ENCODE measurements around the gene RYR2. TPM values are rescaled to one million over a fixed set of nuclear protein-coding genes. Genes with fewer than 3 reads are reported as not detected.

The RYR2 gene
- total RNA-seq, 1 donor from 2014 or later, result 4.8 TPM

DNA sequence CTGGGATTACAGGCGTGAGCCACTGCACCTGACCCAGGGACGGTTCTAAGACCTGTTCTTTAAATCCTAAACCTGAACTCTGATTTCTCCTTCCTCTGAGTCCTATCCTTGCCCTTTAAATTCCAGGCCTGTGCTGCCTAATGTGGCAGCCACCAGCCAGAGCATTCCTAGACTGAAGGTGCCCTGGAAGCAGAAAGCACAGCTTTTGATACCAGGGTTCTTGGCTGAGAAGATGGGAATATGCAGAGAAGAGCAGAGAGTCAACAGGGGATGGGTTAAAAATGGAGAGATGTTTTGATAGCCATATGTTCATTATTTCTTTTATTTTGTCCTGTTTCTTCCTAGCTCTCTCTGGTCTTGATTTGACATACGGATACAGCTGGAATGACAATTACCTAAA, 49.7 kb downstream of the RYR2 start:
- no peak for DNase-seq
- H3K36me3 ChIP-seq, result no peaks in the 10 kb centered on the region
- TF ChIP-seq, protein P1, sequence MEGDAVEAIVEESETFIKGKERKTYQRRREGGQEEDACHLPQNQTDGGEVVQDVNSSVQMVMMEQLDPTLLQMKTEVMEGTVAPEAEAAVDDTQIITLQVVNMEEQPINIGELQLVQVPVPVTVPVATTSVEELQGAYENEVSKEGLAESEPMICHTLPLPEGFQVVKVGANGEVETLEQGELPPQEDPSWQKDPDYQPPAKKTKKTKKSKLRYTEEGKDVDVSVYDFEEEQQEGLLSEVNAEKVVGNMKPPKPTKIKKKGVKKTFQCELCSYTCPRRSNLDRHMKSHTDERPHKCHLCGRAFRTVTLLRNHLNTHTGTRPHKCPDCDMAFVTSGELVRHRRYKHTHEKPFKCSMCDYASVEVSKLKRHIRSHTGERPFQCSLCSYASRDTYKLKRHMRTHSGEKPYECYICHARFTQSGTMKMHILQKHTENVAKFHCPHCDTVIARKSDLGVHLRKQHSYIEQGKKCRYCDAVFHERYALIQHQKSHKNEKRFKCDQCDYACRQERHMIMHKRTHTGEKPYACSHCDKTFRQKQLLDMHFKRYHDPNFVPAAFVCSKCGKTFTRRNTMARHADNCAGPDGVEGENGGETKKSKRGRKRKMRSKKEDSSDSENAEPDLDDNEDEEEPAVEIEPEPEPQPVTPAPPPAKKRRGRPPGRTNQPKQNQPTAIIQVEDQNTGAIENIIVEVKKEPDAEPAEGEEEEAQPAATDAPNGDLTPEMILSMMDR (IDR thresholded peaks at IDR 0.05), result no peak
- no peak overlapping the region for H3K27ac ChIP-seq
- intact Hi-C loops (cut with DNase I), result no loop called here
- H3K4me1 ChIP-seq, result no peaks in the 10 kb centered on the region
- no peak overlapping the region for H3K4me3 ChIP-seq
- H3K27me3 ChIP-seq (ENCODE audit: low read depth), result no peaks in the 10 kb centered on the region
- H3K9me3 ChIP-seq, result no peaks in the 10 kb centered on the region
- no peak for ATAC-seq

DNA sequence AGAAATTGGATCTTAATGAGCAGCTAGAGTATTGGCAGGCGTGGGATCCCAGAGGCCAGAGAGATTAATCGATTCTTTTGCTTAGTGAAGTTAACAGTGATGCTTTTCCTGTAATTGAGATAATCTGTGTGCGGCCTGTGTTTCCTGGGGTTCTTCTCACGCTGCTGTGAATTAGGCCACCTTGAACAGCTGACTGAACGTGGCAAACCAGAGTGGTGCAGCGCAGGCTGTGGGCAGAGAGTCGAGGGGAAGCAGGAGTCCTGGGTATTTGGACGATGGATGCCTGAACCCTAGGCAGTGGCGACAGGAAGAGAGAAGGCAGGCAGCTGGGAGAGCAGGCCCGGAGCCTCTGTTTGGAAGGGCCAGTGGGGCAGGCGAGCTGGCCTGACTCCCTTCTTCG, 51.7 kb downstream of the RYR2 start:
- intact Hi-C loops (cut with DNase I), result no loop called here
- DNase-seq (no peak), ATAC-seq (no peak)
- Histone ChIP-seq H3K4me1 (no peaks in the 10 kb centered on the region), H3K4me3 (no peak overlapping the region), H3K27ac (no peak overlapping the region), H3K27me3 (ENCODE audit: low read depth) (no peaks in the 10 kb centered on the region), H3K9me3 (no peaks in the 10 kb centered on the region), H3K36me3 (no peaks in the 10 kb centered on the region)
- TF ChIP-seq, protein P1 (IDR thresholded peaks at IDR 0.05), result no peak

DNA sequence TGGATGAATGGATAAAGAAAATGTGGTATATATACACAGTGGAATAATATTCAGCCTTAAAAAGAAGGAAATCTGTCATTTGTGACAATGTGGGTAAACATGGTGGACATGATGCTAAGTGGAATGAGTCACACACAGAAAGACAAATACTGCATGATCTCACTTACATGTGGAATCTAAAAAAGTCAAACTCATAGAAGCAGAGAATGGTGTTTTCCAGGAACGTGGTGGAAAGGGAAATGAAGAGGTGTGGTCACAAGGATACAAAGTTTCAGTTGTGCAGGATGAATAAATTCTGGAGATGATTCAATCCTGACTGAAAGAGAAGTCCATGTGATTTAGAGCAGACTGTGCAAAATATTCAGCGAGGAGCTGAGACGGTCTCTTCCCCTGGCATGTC, 56.6 kb downstream of the RYR2 start:
- no peaks in the 10 kb centered on the region for H3K36me3 ChIP-seq
- no peak for DNase-seq
- no peaks in the 10 kb centered on the region for H3K9me3 ChIP-seq
- intact Hi-C loops (cut with DNase I), result no loop called here
- H3K4me3 ChIP-seq, result no peak overlapping the region
- H3K27me3 ChIP-seq (ENCODE audit: low read depth), result no peaks in the 10 kb centered on the region
- ATAC-seq, result no peak
- TF ChIP-seq, protein P1 (IDR thresholded peaks at IDR 0.05), result no peak
- no peaks in the 10 kb centered on the region for H3K4me1 ChIP-seq
- no peak overlapping the region for H3K27ac ChIP-seq

DNA sequence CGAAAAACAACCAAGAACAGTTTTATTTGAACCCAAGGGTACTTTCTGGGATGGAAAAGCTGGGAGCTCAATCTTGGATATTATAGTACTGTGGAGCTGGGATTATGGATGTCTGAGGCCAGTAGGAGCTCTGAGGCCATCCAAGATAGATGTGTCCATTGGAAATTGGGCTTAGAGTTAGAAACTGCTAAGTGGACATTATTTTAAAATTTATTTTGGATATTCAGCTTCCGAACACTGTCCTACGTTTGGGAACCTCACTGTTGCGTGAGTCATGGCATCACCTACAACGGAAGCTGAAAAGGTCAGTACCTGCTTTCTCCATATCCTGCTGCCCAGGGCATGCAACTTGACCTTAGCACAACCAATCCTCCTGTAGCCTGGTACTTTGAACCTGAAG, 61.0 kb downstream of the RYR2 start:
- intact Hi-C loops (cut with DNase I), result no loop called here
- H3K4me1 ChIP-seq, result no peaks in the 10 kb centered on the region
- peaks cover 6% of the 10 kb centered on the region for H3K27me3 ChIP-seq (ENCODE audit: low read depth)
- H3K27ac ChIP-seq, result no peak overlapping the region
- TF ChIP-seq, protein P1 (IDR thresholded peaks at IDR 0.05), result no peak
- no peak overlapping the region for H3K4me3 ChIP-seq
- no peaks in the 10 kb centered on the region for H3K36me3 ChIP-seq
- no peak for DNase-seq
- ATAC-seq, result no peak
- H3K9me3 ChIP-seq, result no peaks in the 10 kb centered on the region

DNA sequence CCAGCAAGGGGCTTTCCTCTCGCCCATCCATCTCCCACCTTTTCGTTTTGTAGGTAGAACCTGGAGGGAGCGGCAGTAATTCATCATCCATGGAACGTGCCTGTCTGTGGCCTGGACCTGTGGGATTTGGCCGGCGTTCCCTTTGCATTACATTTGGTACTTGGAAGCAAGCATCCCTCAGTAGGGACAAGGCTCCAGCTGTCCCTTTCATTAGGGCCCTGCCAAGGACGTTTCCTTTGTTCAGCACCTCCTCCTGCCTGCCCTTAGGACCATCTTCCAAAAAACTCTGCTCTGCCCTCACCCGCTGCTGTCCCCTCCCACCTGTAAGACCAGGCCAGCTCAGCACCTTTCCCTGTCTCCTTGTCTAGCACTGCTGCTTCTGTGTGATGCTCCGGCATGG, 62.1 kb downstream of the RYR2 start:
- H3K27me3 ChIP-seq (ENCODE audit: low read depth), result peaks cover 6% of the 10 kb centered on the region

More for the DNA sequence above, 62.1 kb downstream of the RYR2 start:
- intact Hi-C loops (cut with DNase I), result no loop called here
- no peak overlapping the region for H3K27ac ChIP-seq
- TF ChIP-seq, protein P1 (IDR thresholded peaks at IDR 0.05), result no peak
- DNase-seq, result no peak
- ATAC-seq, result no peak
- H3K9me3 ChIP-seq, result no peaks in the 10 kb centered on the region
- no peak overlapping the region for H3K4me3 ChIP-seq
- H3K4me1 ChIP-seq, result no peaks in the 10 kb centered on the region
- no peaks in the 10 kb centered on the region for H3K36me3 ChIP-seq

All from lower lobe of right lung (tissue), 2 donors.